SJCRH30 (cell line): ENCODE measurements around the gene MEI1. TPM values are rescaled to one million over a fixed set of nuclear protein-coding genes. Genes with fewer than 3 reads are reported as not detected.
"Not testable (repeated sequence)": the region's sequence is repeated elsewhere in the genome, so short reads cannot be mapped to it uniquely, and the experiment has no call there.

Experiments
- DNase-seq, 2 experiments: peaks; one replicate each; pipeline ENCODE4 v3.0.0-alpha.2; 2015 to 2020
- H3K27ac ChIP-seq: fragments of 250-450 bp; sonication (Bioruptor Pico); 2 replicates; pipeline ENCODE4 v1.5.1; 2020; ENCODE audit warnings: mild to moderate bottlenecking, moderate library complexity
- H3K27me3 ChIP-seq: fragments of 250-450 bp; sonication (Bioruptor Pico); 2 replicates; pipeline ENCODE4 v1.5.1; 2020; ENCODE audit warnings: mild to moderate bottlenecking, moderate library complexity
- H3K36me3 ChIP-seq: fragments of 250-450 bp; sonication (Bioruptor Pico); 2 replicates; pipeline ENCODE4 v1.5.1; 2020; ENCODE audit warnings: mild to moderate bottlenecking, moderate library complexity
- H3K4me1 ChIP-seq: fragments of 250-450 bp; sonication (Bioruptor Pico); 2 replicates; pipeline ENCODE4 v1.5.1; 2020; ENCODE audit warnings: mild to moderate bottlenecking, moderate library complexity
- H3K4me3 ChIP-seq: fragments of 250-450 bp; sonication (Bioruptor Pico); 2 replicates; pipeline ENCODE4 v1.5.1; 2020; ENCODE audit warnings: mild to moderate bottlenecking, moderate library complexity
- H3K9me3 ChIP-seq: fragments of 250-450 bp; sonication (Bioruptor Pico); replicated peaks from 2 replicates; pipeline ENCODE4 v1.5.1; 2020; ENCODE audit warnings: mild to moderate bottlenecking, moderate library complexity
- total RNA-seq: library from RNA; depleted of rRNA; stranded (reverse); fragments of >200 nt; shearing (Covaris generic); gene quantifications from 2 replicates; pipeline ENCODE4 v1.2.3, GENCODE V29; 2014

MEI1 gene
- total RNA-seq, 1 experiment from 2014 or later: not detected

GRCh38 chr22:41672096-41672495 is 27.2 kb upstream of the MEI1 start:
- not testable (repeated sequence) for H3K9me3 ChIP-seq, DNase-seq, H3K27me3 ChIP-seq, H3K4me3 ChIP-seq, H3K27ac ChIP-seq, H3K4me1 ChIP-seq
- H3K36me3 ChIP-seq: peaks cover 15% of the 10 kb centered on the region; the same call in 1 of the 2 replicates

- H3K36me3 ChIP-seq: peaks cover 15% of the 10 kb centered on the region; the same call in 1 of the 2 replicates
- H3K27ac ChIP-seq: no peak overlapping the region
- no peak overlapping the region for H3K4me3 ChIP-seq
- no peaks in the 10 kb centered on the region for H3K9me3 ChIP-seq
- no peak for DNase-seq
- H3K27me3 ChIP-seq: no peaks in the 10 kb centered on the region
- H3K4me1 ChIP-seq: no peaks in the 10 kb centered on the region
These were observed 26.4 kb upstream of the MEI1 start for GRCh38 chr22:41672780-41673509.

GRCh38 chr22:41674846-41675340 is 24.4 kb upstream of the MEI1 start:
- H3K27ac ChIP-seq: no peak overlapping the region
- peak; percentile 15 to 16 for DNase-seq
- H3K27me3 ChIP-seq: no peaks in the 10 kb centered on the region
- no peak overlapping the region for H3K4me3 ChIP-seq
- H3K9me3 ChIP-seq: no peaks in the 10 kb centered on the region
- H3K4me1 ChIP-seq: no peaks in the 10 kb centered on the region
- H3K36me3 ChIP-seq: peaks cover 30% of the 10 kb centered on the region

- no peaks in the 10 kb centered on the region for H3K9me3 ChIP-seq
- no peak for DNase-seq
- peaks cover 42% of the 10 kb centered on the region for H3K36me3 ChIP-seq
- H3K27ac ChIP-seq: no peak overlapping the region
- no peak overlapping the region for H3K4me3 ChIP-seq
- H3K4me1 ChIP-seq: no peaks in the 10 kb centered on the region
- no peaks in the 10 kb centered on the region for H3K27me3 ChIP-seq
These were observed 23.2 kb upstream of the MEI1 start for GRCh38 chr22:41676134-41676533.

GRCh38 chr22:41681616-41682015 is 17.7 kb upstream of the MEI1 start:
- no peaks in the 10 kb centered on the region for H3K27me3 ChIP-seq
- H3K36me3 ChIP-seq: peaks cover 28% of the 10 kb centered on the region
- H3K9me3 ChIP-seq: no peaks in the 10 kb centered on the region
- H3K4me1 ChIP-seq: no peaks in the 10 kb centered on the region
- H3K4me3 ChIP-seq: peak overlapping the region; percentile 59
- H3K27ac ChIP-seq: no peak overlapping the region
- DNase-seq: no peak

- no peaks in the 10 kb centered on the region for H3K27me3 ChIP-seq
These were observed 17.1 kb upstream of the MEI1 start for GRCh38 chr22:41682033-41682807.

GRCh38 chr22:41683052-41683451 is 16.3 kb upstream of the MEI1 start:
- Histone ChIP-seq H3K27me3 (no peaks in the 10 kb centered on the region), H3K4me3 (peak overlapping the region; percentile 59; the same call in 1 of the 2 replicates), H3K27ac (no peak overlapping the region), H3K4me1 (no peaks in the 10 kb centered on the region; the same call in 1 of the 2 replicates), H3K36me3 (peaks cover 28% of the 10 kb centered on the region), H3K9me3 (no peaks in the 10 kb centered on the region)
- DNase-seq: no peak

More at GRCh38 chr22:41682033-41682807, 17.1 kb upstream of the MEI1 start:
- H3K27ac ChIP-seq: peak overlapping the region; percentile 12; the same call in 1 of the 2 replicates
- no peaks in the 10 kb centered on the region; the same call in 1 of the 2 replicates for H3K4me1 ChIP-seq
- no peaks in the 10 kb centered on the region for H3K9me3 ChIP-seq
- H3K4me3 ChIP-seq: peak overlapping the region; percentile 59
- H3K36me3 ChIP-seq: peaks cover 28% of the 10 kb centered on the region
- DNase-seq: peak; percentile 71 to 77

GRCh38 chr22:41683616-41684015 is 15.7 kb upstream of the MEI1 start:
- no peak overlapping the region for H3K27ac ChIP-seq
- H3K27me3 ChIP-seq: no peaks in the 10 kb centered on the region
- H3K4me1 ChIP-seq: no peaks in the 10 kb centered on the region; the same call in 1 of the 2 replicates
- H3K9me3 ChIP-seq: no peaks in the 10 kb centered on the region
- no peak for DNase-seq
- H3K36me3 ChIP-seq: peaks cover 25% of the 10 kb centered on the region
- no peak overlapping the region for H3K4me3 ChIP-seq

GRCh38 chr22:41684194-41684593 is 15.1 kb upstream of the MEI1 start:
- H3K4me1 ChIP-seq: no peaks in the 10 kb centered on the region; the same call in 1 of the 2 replicates
- no peaks in the 10 kb centered on the region for H3K9me3 ChIP-seq
- H3K36me3 ChIP-seq: peaks cover 20% of the 10 kb centered on the region
- no peak overlapping the region for H3K27ac ChIP-seq
- no peaks in the 10 kb centered on the region for H3K27me3 ChIP-seq
- H3K4me3 ChIP-seq: no peak overlapping the region
- DNase-seq: no peak

GRCh38 chr22:41686890-41687289 is 12.4 kb upstream of the MEI1 start:
- not testable (repeated sequence) for H3K36me3 ChIP-seq, H3K4me3 ChIP-seq, H3K27me3 ChIP-seq, H3K27ac ChIP-seq, H3K9me3 ChIP-seq, DNase-seq, H3K4me1 ChIP-seq

- Histone ChIP-seq H3K36me3 (no peaks in the 10 kb centered on the region), H3K27ac (peak overlapping the region; percentile 62), H3K4me3 (peak overlapping the region; percentile 71), H3K4me1 (no peaks in the 10 kb centered on the region; the same call in 1 of the 2 replicates), H3K9me3 (no peaks in the 10 kb centered on the region), H3K27me3 (no peaks in the 10 kb centered on the region)
- peak; percentile 29 to 44 for DNase-seq
These were observed 11.4 kb upstream of the MEI1 start for GRCh38 chr22:41687901-41688364.

- Histone ChIP-seq H3K4me1 (no peaks in the 10 kb centered on the region; the same call in 1 of the 2 replicates), H3K27ac (peak within 1 kb of the TSS; percentile 62), H3K4me3 (peak within 1 kb of the TSS; percentile 71), H3K36me3 (no peaks in the 10 kb centered on the region), H3K9me3 (no peaks in the 10 kb centered on the region), H3K27me3 (no peaks in the 10 kb centered on the region)
- peak; percentile 89 to 92 for DNase-seq
These were observed 10.7 kb upstream of the MEI1 start, which contains the start of gene SNU13 for GRCh38 chr22:41688365-41689211. Gene SNU13 (minus strand): TSS chr22:41688867. CDS start chr22:41688796, 71 bp downstream.

GRCh38 chr22:41690476-41690875 is 8.8 kb upstream of the MEI1 start:
- no peak overlapping the region for H3K4me3 ChIP-seq
- no peak for DNase-seq

GRCh38 chr22:41695211-41695610 is 4.1 kb upstream of the MEI1 start:
- H3K27ac ChIP-seq: no peak overlapping the region
- DNase-seq: no peak
- no peaks in the 10 kb centered on the region for H3K36me3 ChIP-seq
- no peaks in the 10 kb centered on the region for H3K27me3 ChIP-seq
- no peaks in the 10 kb centered on the region for H3K9me3 ChIP-seq
- H3K4me3 ChIP-seq: no peak overlapping the region
- peaks cover 3% of the 10 kb centered on the region; the same call in 1 of the 2 replicates for H3K4me1 ChIP-seq

More at GRCh38 chr22:41690476-41690875, 8.8 kb upstream of the MEI1 start:
- Histone ChIP-seq H3K27ac (no peak overlapping the region), H3K9me3 (no peaks in the 10 kb centered on the region), H3K36me3 (no peaks in the 10 kb centered on the region), H3K27me3 (no peaks in the 10 kb centered on the region), H3K4me1 (no peaks in the 10 kb centered on the region; the same call in 1 of the 2 replicates)
